GM10266 (cell line): ENCODE data around the gene RNF217.

Source experiments
- DNase-seq: peaks from one replicate; pipeline ENCODE4 v3.0.0; 2012; ENCODE audit errors: extremely low spot score
- CTCF ChIP-seq: IDR thresholded peaks from 2 replicates; pipeline ENCODE4 v1.5.1; 2012; ENCODE audit warnings: mild to moderate bottlenecking, low read depth; ENCODE audit not compliant: control insufficient read depth, insufficient read depth; ENCODE audit errors: missing control alignments

RNF217 gene

GRCh38 chr6:125054331-125054730, 92.1 kb downstream of the RNF217 start:
- no peak for DNase-seq
- no peak for TF ChIP-seq CTCF

- no peak for TF ChIP-seq CTCF
- no peak for DNase-seq
Observed at GRCh38 chr6:125057392-125058246, 95.4 kb downstream of the RNF217 start.

GRCh38 chr6:125058546-125058945, 96.3 kb downstream of the RNF217 start:
- no peak for TF ChIP-seq CTCF
- DNase-seq, result no peak

GRCh38 chr6:125063307-125063706, 101.1 kb downstream of the RNF217 start:
- no peak for DNase-seq
- no peak for TF ChIP-seq CTCF

- DNase-seq, result no peak
- TF ChIP-seq CTCF, result no peak
Observed at GRCh38 chr6:125066140-125066539, 103.9 kb downstream of the RNF217 start.

GRCh38 chr6:125066964-125067363, 104.7 kb downstream of the RNF217 start:
- DNase-seq, result no peak
- TF ChIP-seq CTCF, result no peak

GRCh38 chr6:125067552-125067951, 105.3 kb downstream of the RNF217 start:
- DNase-seq, result no peak

More at GRCh38 chr6:125067552-125067951, 105.3 kb downstream of the RNF217 start:
- TF ChIP-seq CTCF, result no peak
